GM23338 (cell line): Measurements from ENCODE around the gene VWA7. TPM values are rescaled to one million over a fixed set of nuclear protein-coding genes. Genes with fewer than 3 reads are reported as not detected.

Experiments
- ATAC-seq: fragments of 200-7000 bp; cut with Tn5 transposase; 3 replicates; pipeline ENCODE4 v1.9.1; 2020
- DNase-seq: peaks from one replicate; pipeline ENCODE4 v3.0.0-alpha.2; 2015; ENCODE audit warnings: low spot score
- H2AFZ ChIP-seq: fragments of 200-600 bp; sonication (generic); 2 replicates; pipeline ENCODE4 v1.8.0; 2016; ENCODE audit warnings: antibody characterized with exemption, mild to moderate bottlenecking, moderate library complexity
- H3F3A ChIP-seq: fragments of 200-600 bp; sonication (generic); replicated peaks from 2 replicates; pipeline ENCODE4 v1.8.0; 2017; ENCODE audit warnings: antibody characterized with exemption, mixed run types, low read depth
- H3K27ac ChIP-seq: fragments of 200-600 bp; sonication (generic); 2 replicates; pipeline ENCODE4 v1.6.1; 2016; ENCODE audit warnings: low read depth
- H3K27me3 ChIP-seq: fragments of 200-600 bp; sonication (generic); 2 replicates; pipeline ENCODE4 v1.8.0; 2016; ENCODE audit warnings: mild to moderate bottlenecking, mixed run types, moderate library complexity; ENCODE audit not compliant: insufficient read depth
- H3K36me3 ChIP-seq: fragments of 200-600 bp; sonication (generic); 2 replicates; pipeline ENCODE4 v1.8.0; 2016; ENCODE audit warnings: mild to moderate bottlenecking; ENCODE audit not compliant: insufficient read depth
- H3K4me1 ChIP-seq: fragments of 200-600 bp; sonication (generic); 2 replicates; pipeline ENCODE4 v1.8.0; 2016; ENCODE audit warnings: mild to moderate bottlenecking, moderate library complexity; ENCODE audit not compliant: insufficient read depth
- H3K4me2 ChIP-seq: fragments of 200-600 bp; sonication (generic); 2 replicates; pipeline ENCODE4 v1.7.1; 2017; ENCODE audit warnings: mixed run types
- H3K4me3 ChIP-seq: fragments of 200-600 bp; sonication (generic); 2 replicates; pipeline ENCODE4 v1.6.1; 2016; ENCODE audit warnings: mixed run types
- H3K79me2 ChIP-seq: fragments of 200-600 bp; sonication (generic); replicated peaks from 2 replicates; pipeline ENCODE4 v1.8.0; 2017; ENCODE audit warnings: mild to moderate bottlenecking; ENCODE audit not compliant: insufficient read depth
- H3K9me2 ChIP-seq: fragments of 200-600 bp; sonication (generic); 2 replicates; pipeline ENCODE4 v1.8.0; 2017; ENCODE audit not compliant: insufficient read depth
- H4K20me1 ChIP-seq: fragments of 200-600 bp; sonication (generic); replicated peaks from 2 replicates; pipeline ENCODE4 v1.8.0; 2017; ENCODE audit warnings: mild to moderate bottlenecking; ENCODE audit not compliant: insufficient read depth
- H3K27ac Mint-ChIP-seq: 2 replicates; pipeline ENCODE4 v1.8.0; 2020; ENCODE audit warnings: inconsistent platforms, mild to moderate bottlenecking, moderate library complexity, mixed read lengths
- H3K27me3 Mint-ChIP-seq: 3 replicates; pipeline ENCODE4 v1.8.0; 2022; ENCODE audit warnings: low read depth, mild to moderate bottlenecking, moderate library complexity, mixed read lengths, inconsistent platforms; ENCODE audit not compliant: insufficient read depth, poor library complexity
- H3K36me3 Mint-ChIP-seq: 3 replicates; pipeline ENCODE4 v1.8.0; 2021; ENCODE audit warnings: low read depth, mild to moderate bottlenecking, inconsistent platforms, moderate library complexity, mixed read lengths
- H3K4me1 Mint-ChIP-seq: 3 replicates; pipeline ENCODE4 v1.8.0; 2020; ENCODE audit warnings: mild to moderate bottlenecking, inconsistent platforms, mixed read lengths
- H3K4me3 Mint-ChIP-seq: 3 replicates; pipeline ENCODE4 v1.8.0; 2021; ENCODE audit warnings: moderate library complexity, mild to moderate bottlenecking, inconsistent platforms, mixed read lengths
- H3K9me3 Mint-ChIP-seq: 3 replicates; pipeline ENCODE4 v1.8.0; 2020; ENCODE audit warnings: moderate library complexity, mild to moderate bottlenecking, inconsistent platforms, mixed read lengths
- CREB1 ChIP-seq: fragments of 250-450 bp; sonication (Bioruptor Pico); IDR thresholded peaks from 2 replicates; pipeline ENCODE4 v1.5.0; 2020; ENCODE audit warnings: low read depth, mild to moderate bottlenecking, moderate library complexity
- CTCF ChIP-seq, 2 experiments: fragments of 200-600 bp in 1 of 2; sonication (generic) in 1 of 2; conservative IDR thresholded peaks; 2 replicates each; pipeline versions ENCODE4 v1.5.1 to v1.6.1; 2016 to 2017; ENCODE audit warnings: antibody characterized with exemption in 2 of 2, low read depth in 2 of 2, mild to moderate bottlenecking in 2 of 2, moderate library complexity in 1 of 2
- ETS1 ChIP-seq: IDR thresholded peaks from 2 replicates; pipeline ENCODE4 v1.6.1; 2016; ENCODE audit warnings: antibody characterized with exemption
- EZH2 ChIP-seq: fragments of 200-600 bp; sonication (generic); IDR thresholded peaks from one replicate; pipeline ENCODE4 v1.8.0; 2017; ENCODE audit warnings: antibody characterized with exemption, mild to moderate bottlenecking, low read depth; ENCODE audit not compliant: unreplicated experiment
- EZH2phosphoT487 ChIP-seq: fragments of 200-600 bp; sonication (generic); IDR thresholded peaks from one replicate; pipeline ENCODE4 v1.8.1; 2018; ENCODE audit warnings: antibody characterized with exemption; ENCODE audit not compliant: unreplicated experiment
- JUNB ChIP-seq: IDR thresholded peaks from one replicate; pipeline ENCODE4 v1.6.1; 2016; ENCODE audit warnings: antibody characterized with exemption; ENCODE audit not compliant: unreplicated experiment
- NANOG ChIP-seq: IDR thresholded peaks from 2 replicates; pipeline ENCODE4 v1.6.1; 2016; ENCODE audit warnings: antibody characterized with exemption, borderline replicate concordance
- POLR2AphosphoS5 ChIP-seq: IDR thresholded peaks from 2 replicates; pipeline ENCODE4 v1.6.1; 2016; ENCODE audit warnings: antibody characterized with exemption, low read depth
- STAT1 ChIP-seq: IDR thresholded peaks from one replicate; pipeline ENCODE4 v1.6.1; 2016; ENCODE audit warnings: antibody characterized with exemption; ENCODE audit not compliant: unreplicated experiment
- ZNF114 ChIP-seq: fragments of 250-450 bp; sonication (Bioruptor Pico); IDR thresholded peaks from 2 replicates; pipeline ENCODE4 v1.5.0; 2020; ENCODE audit warnings: mild to moderate bottlenecking, moderate library complexity
- ZNF331 ChIP-seq: fragments of 250-450 bp; sonication (Bioruptor Pico); IDR thresholded peaks from 2 replicates; pipeline ENCODE4 v1.5.0; 2020; ENCODE audit warnings: low read depth, mild to moderate bottlenecking, moderate library complexity
- ZNF462 ChIP-seq: fragments of 250-450 bp; sonication (Bioruptor Pico); IDR thresholded peaks from 2 replicates; pipeline ENCODE4 v1.5.0; 2020; ENCODE audit warnings: mild to moderate bottlenecking, moderate library complexity
- polyA plus RNA-seq: library from polyadenylated mRNA; unstranded; fragments of >200 nt; fragmentation: Nextera tagmentation; extraction: Ambion mirVana; gene quantifications from 2 replicates; pipeline ENCODE4 v1.2.1, GENCODE V29; 2016
- total RNA-seq: library from RNA; depleted of rRNA; stranded (reverse); fragments of >200 nt; shearing (Covaris generic); gene quantifications from 2 replicates; pipeline ENCODE4 v1.2.3, GENCODE V29; 2014
- TF ChIP-seq, protein P1 (sequence below): IDR thresholded peaks from one replicate; pipeline ENCODE4 v1.6.1; 2018; ENCODE audit warnings: antibody characterized with exemption; ENCODE audit not compliant: unreplicated experiment

The VWA7 gene
- total and polyA plus RNA-seq, 2 experiments from 2014 or later, result 0.07 to 0.36 TPM

GRCh38 chr6:31767096-31767645 is 10.0 kb downstream of the VWA7 start:
- TF ChIP-seq CREB1 (CRISPR knock-in tag), result no peak
- TF ChIP-seq CTCF (conservative IDR thresholded peaks at IDR 0.05; ENCODE audit: low read depth in 2 of 2), result no peak
- TF ChIP-seq EZH2, result no peak
- TF ChIP-seq ZNF462, result no peak
- TF ChIP-seq EZH2phosphoT487, result no peak
- TF ChIP-seq NANOG, result no peak
- TF ChIP-seq STAT1, result no peak
- no peak for TF ChIP-seq POLR2AphosphoS5
- TF ChIP-seq ETS1, result no peak
- no peak for TF ChIP-seq ZNF331 (CRISPR knock-in tag)
- TF ChIP-seq, protein P1, sequence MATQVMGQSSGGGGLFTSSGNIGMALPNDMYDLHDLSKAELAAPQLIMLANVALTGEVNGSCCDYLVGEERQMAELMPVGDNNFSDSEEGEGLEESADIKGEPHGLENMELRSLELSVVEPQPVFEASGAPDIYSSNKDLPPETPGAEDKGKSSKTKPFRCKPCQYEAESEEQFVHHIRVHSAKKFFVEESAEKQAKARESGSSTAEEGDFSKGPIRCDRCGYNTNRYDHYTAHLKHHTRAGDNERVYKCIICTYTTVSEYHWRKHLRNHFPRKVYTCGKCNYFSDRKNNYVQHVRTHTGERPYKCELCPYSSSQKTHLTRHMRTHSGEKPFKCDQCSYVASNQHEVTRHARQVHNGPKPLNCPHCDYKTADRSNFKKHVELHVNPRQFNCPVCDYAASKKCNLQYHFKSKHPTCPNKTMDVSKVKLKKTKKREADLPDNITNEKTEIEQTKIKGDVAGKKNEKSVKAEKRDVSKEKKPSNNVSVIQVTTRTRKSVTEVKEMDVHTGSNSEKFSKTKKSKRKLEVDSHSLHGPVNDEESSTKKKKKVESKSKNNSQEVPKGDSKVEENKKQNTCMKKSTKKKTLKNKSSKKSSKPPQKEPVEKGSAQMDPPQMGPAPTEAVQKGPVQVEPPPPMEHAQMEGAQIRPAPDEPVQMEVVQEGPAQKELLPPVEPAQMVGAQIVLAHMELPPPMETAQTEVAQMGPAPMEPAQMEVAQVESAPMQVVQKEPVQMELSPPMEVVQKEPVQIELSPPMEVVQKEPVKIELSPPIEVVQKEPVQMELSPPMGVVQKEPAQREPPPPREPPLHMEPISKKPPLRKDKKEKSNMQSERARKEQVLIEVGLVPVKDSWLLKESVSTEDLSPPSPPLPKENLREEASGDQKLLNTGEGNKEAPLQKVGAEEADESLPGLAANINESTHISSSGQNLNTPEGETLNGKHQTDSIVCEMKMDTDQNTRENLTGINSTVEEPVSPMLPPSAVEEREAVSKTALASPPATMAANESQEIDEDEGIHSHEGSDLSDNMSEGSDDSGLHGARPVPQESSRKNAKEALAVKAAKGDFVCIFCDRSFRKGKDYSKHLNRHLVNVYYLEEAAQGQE, result no peak
- TF ChIP-seq ZNF114, result no peak
- no peak for TF ChIP-seq JUNB
- Histone ChIP-seq H3K79me2 (no peaks in the 10 kb centered on the region), H3K9me2 (no peaks in the 10 kb centered on the region), H3K27ac (no peak overlapping the region), H3K4me2 (no peak overlapping the region), H3K4me3 (no peak overlapping the region), H2AFZ (no peak overlapping the region), H3K27me3 (no peaks in the 10 kb centered on the region), H3K4me1 (peaks cover 14% of the 10 kb centered on the region), H3F3A (0 out of 2 replicates have a peak, but pooled peaks cover 2% of the 10 kb centered on the region), H4K20me1 (no peaks in the 10 kb centered on the region), H3K36me3 (no peaks in the 10 kb centered on the region)
- no peak for ATAC-seq
- Mint-ChIP-seq H3K27me3 (peaks cover 17% of the 10 kb centered on the region), H3K36me3 (peaks cover 4% of the 10 kb centered on the region), H3K27ac (no peak overlapping the region), H3K4me1 (peaks cover 24% of the 10 kb centered on the region), H3K4me3 (no peak overlapping the region), H3K9me3 (no peaks in the 10 kb centered on the region; the same call in 2 of the 3 replicates)
- no peak for DNase-seq
